AG09309 (cell line): Measurements from ENCODE around the gene DGAT2L6.

ENCODE experiments used
- DNase-seq: peaks from one replicate; pipeline ENCODE4 v3.0.0-alpha.2; 2010; ENCODE audit warnings: low read depth
- H3K4me3 ChIP-seq: 2 replicates; pipeline ENCODE4 v1.5.1; 2011; ENCODE audit warnings: mild to moderate bottlenecking, low read depth, low read length, moderate library complexity; ENCODE audit not compliant: control insufficient read depth
- TF ChIP-seq, protein P1 (sequence below): IDR thresholded peaks from 2 replicates; pipeline ENCODE4 v1.5.1; 2011; ENCODE audit warnings: mild to moderate bottlenecking, low read depth, low read length, inconsistent platforms; ENCODE audit not compliant: insufficient read depth, control insufficient read depth; ENCODE audit errors: missing control alignments

DGAT2L6 gene

DNA sequence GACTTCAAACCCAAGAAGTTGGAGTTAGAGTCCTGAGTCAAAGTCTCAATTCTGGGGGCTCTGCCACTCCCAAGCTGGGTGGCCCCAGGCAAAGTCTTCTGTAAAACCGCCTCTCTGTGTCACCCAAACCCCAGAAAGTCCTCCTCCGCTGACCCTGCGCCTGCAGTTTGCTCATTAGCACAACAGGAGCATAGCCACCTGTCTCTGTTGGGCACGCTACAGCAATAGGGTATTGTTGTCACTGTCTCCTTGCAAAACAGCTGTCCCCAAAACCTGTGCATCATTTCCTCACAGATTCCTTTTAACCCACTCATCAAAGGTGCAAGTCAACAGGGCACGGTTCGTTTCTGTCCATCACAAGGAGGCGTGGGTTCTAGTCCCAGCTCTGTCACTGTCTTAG, 8.0 kb upstream of the DGAT2L6 start:
- TF ChIP-seq, protein P1, sequence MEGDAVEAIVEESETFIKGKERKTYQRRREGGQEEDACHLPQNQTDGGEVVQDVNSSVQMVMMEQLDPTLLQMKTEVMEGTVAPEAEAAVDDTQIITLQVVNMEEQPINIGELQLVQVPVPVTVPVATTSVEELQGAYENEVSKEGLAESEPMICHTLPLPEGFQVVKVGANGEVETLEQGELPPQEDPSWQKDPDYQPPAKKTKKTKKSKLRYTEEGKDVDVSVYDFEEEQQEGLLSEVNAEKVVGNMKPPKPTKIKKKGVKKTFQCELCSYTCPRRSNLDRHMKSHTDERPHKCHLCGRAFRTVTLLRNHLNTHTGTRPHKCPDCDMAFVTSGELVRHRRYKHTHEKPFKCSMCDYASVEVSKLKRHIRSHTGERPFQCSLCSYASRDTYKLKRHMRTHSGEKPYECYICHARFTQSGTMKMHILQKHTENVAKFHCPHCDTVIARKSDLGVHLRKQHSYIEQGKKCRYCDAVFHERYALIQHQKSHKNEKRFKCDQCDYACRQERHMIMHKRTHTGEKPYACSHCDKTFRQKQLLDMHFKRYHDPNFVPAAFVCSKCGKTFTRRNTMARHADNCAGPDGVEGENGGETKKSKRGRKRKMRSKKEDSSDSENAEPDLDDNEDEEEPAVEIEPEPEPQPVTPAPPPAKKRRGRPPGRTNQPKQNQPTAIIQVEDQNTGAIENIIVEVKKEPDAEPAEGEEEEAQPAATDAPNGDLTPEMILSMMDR = no peak
- no peak overlapping the region for H3K4me3 ChIP-seq
- DNase-seq = no peak

DNA sequence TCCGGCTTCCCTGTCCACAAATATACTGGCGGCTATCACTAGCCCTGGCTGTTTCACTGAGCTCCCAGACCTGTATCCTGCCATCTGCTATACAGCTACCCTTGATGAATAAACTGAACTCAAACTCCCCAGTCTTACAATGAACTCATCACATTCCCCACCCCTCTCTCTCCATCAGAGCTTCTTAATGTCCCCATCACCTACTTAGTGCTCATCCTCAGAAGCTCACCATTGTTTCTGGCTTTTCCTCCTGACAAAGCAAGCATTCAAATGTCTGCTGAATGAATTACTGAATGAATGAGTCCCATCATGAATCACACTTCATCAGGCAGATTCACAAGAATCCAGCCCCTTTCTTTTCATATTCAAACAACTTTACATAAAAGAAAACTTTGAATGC, 5.7 kb upstream of the DGAT2L6 start:
- DNase-seq = no peak
- no peak overlapping the region for H3K4me3 ChIP-seq
- TF ChIP-seq, protein P1 = no peak

DNA sequence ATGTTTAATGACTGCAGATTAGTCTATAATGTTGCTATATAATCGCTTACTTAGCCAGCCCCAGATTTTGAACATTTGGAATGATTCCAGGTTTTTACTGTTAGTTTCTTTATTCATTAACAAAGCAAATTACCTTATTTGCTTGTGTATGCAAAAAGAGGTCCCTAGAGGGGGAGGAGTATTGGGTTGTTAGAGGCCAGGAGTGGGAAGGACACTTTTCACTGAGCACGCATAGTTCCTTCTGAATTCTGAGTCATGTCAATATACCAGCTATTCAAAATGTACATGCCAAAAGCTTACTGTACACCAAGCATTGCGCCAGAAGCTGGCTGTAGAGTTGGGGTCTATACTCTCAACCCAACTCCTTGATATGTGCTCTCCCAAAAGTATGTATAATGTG, 5.1 kb upstream of the DGAT2L6 start:
- no peak overlapping the region for H3K4me3 ChIP-seq

DNA sequence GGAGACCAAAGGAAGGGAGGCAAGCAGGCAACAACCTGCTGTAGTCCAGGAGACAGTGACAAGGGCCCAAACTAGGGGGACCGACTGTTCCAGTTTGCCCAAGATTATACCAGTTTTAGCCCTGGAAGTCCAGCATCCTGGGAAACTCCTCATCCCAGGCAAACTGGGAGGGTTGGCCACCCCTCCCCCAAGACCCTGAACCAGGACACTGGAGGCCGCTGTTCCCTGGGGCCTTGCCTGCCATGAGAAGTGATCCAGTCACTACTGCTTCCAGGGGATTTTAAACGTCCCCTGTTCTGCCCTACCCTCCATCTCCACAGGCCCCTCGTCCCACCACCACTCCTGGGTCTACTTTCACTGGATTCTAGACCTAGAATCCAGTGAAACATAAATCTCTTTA, 4.3 kb upstream of the DGAT2L6 start:
- no peak overlapping the region for H3K4me3 ChIP-seq
- TF ChIP-seq, protein P1 = no peak
- DNase-seq = no peak

More for the DNA sequence above, 5.1 kb upstream of the DGAT2L6 start:
- TF ChIP-seq, protein P1 = no peak
- DNase-seq = no peak

DNA sequence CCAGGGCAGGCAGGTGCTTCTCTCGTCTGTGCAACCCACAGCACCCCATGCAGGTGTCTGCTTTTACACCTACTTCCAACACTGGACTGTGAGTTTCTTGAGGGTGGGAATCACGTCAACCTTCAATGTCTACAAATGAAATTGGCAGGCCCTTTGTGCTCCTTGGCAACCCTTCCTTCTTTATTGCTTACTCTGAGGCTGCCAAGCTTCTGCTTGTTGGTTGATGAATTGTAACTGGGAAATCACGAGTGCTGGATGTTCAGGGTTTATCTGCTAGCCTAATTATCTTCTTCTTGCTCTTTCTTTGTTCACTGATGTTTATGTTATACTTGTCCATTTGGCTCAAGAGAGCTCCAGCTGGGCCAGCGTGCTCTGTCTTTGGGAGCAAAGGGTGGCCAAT, 2.5 kb upstream of the DGAT2L6 start:
- TF ChIP-seq, protein P1 = no peak
- no peak overlapping the region for H3K4me3 ChIP-seq
- DNase-seq = no peak

DNA sequence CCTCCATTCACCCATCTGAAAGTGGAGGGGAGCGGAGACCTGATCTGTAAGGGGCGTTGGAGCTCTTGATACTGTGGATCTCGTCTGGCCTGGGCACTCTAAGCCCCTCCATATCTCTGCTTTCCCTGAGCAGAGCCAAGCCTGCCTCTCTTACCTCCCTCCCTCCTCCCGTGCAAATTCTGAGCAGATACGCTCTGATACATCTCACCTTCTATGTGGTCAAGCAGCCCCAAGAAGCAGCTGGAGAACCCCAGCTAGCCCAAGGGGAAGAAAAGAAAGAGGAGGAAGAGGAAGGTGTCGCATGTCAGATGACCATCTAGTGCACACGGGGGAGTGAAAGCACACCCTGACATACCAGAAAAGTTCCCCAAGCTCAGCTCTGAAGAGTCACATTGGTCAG, 1.9 kb upstream of the DGAT2L6 start:
- DNase-seq = no peak
- no peak overlapping the region for H3K4me3 ChIP-seq
- TF ChIP-seq, protein P1 = no peak

DNA sequence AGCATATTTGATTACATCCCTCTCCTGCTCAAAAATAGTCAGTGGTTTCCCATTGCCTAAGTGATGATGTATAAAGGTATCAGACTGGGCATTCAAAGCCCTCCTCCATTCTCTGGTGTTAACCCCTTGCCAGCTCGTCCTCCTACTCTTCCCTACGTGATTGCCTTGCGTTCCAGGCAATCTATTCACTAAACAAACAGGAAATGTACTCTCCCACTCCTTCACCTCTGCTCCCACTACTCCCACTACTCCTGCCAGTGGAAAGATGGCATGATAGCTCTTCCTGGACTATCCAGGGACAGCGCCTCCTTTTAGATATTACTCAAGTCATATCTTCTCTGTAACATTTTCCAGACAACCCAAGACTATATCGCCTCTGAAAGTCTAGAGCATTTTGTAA, 5.8 kb downstream of the DGAT2L6 start:
- no peak for DNase-seq
- TF ChIP-seq, protein P1 = no peak
- H3K4me3 ChIP-seq = no peak overlapping the region
